LNCaP clone FGC (cell line): ENCODE results near the gene LRP8.
A peak's percentile ranks its signal among the peaks of the same experiment; 100 is the strongest.

ENCODE experiments used
- DNase-seq: peaks from one replicate; pipeline ENCODE4 v3.0.0-alpha.2; 2011; ENCODE audit warnings: low read depth
- H3K4me3 ChIP-seq: 2 replicates; pipeline ENCODE4 v1.5.1; 2011; ENCODE audit warnings: mild to moderate bottlenecking, low read depth, low read length, control low read depth
- TF ChIP-seq, protein P1 (sequence below): IDR thresholded peaks from 2 replicates; pipeline ENCODE4 v1.5.1; 2012; ENCODE audit warnings: mild to moderate bottlenecking; ENCODE audit not compliant: control insufficient read depth, insufficient read depth; ENCODE audit errors: extremely low read depth

LRP8 gene

GRCh38 chr1:53327182-53327913 is 522 bp downstream of the LRP8 start:
- TF ChIP-seq, protein P1, sequence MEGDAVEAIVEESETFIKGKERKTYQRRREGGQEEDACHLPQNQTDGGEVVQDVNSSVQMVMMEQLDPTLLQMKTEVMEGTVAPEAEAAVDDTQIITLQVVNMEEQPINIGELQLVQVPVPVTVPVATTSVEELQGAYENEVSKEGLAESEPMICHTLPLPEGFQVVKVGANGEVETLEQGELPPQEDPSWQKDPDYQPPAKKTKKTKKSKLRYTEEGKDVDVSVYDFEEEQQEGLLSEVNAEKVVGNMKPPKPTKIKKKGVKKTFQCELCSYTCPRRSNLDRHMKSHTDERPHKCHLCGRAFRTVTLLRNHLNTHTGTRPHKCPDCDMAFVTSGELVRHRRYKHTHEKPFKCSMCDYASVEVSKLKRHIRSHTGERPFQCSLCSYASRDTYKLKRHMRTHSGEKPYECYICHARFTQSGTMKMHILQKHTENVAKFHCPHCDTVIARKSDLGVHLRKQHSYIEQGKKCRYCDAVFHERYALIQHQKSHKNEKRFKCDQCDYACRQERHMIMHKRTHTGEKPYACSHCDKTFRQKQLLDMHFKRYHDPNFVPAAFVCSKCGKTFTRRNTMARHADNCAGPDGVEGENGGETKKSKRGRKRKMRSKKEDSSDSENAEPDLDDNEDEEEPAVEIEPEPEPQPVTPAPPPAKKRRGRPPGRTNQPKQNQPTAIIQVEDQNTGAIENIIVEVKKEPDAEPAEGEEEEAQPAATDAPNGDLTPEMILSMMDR: no peak
- no peak for DNase-seq
- H3K4me3 ChIP-seq: peak overlapping the region; percentile 81

GRCh38 chr1:53326598-53327181 is 1.2 kb downstream of the LRP8 start:
- peak; percentile 14 for DNase-seq
- peak overlapping the region; percentile 81 for H3K4me3 ChIP-seq
- TF ChIP-seq, protein P1: no peak

GRCh38 chr1:53326088-53326597 is 1.7 kb downstream of the LRP8 start:
- DNase-seq: peak; percentile 19
- peak overlapping the region; percentile 81 for H3K4me3 ChIP-seq
- TF ChIP-seq, protein P1: no peak

- H3K4me3 ChIP-seq: peak overlapping the region; percentile 81
- no peak for DNase-seq
- TF ChIP-seq, protein P1: no peak
These were observed 2.4 kb downstream of the LRP8 start for GRCh38 chr1:53325326-53326087.

- no peak for DNase-seq
- H3K4me3 ChIP-seq: no peak overlapping the region
- TF ChIP-seq, protein P1: no peak
These were observed 3.1 kb downstream of the LRP8 start for GRCh38 chr1:53324728-53325297.

DNA sequence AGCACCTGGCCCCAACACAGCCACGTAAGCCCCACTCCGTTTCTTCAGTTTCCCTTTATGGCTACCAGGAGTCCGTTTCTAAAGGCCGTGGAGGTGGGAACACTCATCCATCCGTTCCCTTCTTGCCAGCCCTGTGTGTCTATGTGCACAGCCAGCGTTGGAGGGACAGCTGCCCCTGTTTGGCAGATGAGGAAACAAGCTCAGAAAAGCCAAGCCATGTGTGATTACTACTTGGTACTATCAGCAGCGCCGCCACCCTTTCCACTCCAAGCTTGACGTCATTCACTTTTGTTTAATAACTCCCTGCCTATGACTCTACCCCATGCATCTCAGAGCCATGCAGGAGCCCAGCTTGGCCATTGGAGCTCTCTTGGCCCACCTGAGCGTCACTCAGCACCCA is 3.5 kb downstream of the LRP8 start:
- no peak for DNase-seq
- TF ChIP-seq, protein P1: no peak
- no peak overlapping the region for H3K4me3 ChIP-seq
